Amniotic epithelial cell (primary cell): ENCODE data around the gene FILIP1L.

Source experiments
- DNase-seq: peaks from one replicate; pipeline ENCODE4 v3.0.0-alpha.2; 2010; ENCODE audit warnings: low read depth

FILIP1L gene

DNA sequence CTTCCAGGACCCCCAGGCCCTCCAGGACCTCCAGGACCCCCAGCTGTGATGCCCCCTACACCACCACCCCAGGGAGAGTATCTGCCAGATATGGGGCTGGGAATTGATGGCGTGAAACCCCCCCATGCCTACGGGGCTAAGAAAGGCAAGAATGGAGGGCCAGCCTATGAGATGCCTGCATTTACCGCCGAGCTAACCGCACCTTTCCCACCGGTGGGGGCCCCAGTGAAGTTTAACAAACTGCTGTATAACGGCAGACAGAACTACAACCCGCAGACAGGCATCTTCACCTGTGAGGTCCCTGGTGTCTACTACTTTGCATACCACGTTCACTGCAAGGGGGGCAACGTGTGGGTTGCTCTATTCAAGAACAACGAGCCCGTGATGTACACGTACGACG, 318.7 kb downstream of the FILIP1L start:
- DNase-seq = no peak

GRCh38 chr3:99794485-99794884, 319.8 kb downstream of the FILIP1L start:
- no peak for DNase-seq

- peak; percentile 71 for DNase-seq
Observed at GRCh38 chr3:99789011-99789721, 325.1 kb downstream of the FILIP1L start.
